Tibial nerve (tissue), 4 donors: ENCODE data around the gene HOXA3. TPM values are rescaled to one million over a fixed set of nuclear protein-coding genes. Genes with fewer than 3 reads are reported as not detected.

Experiments
- DNase-seq, 2 donors: peaks; one replicate each; pipeline ENCODE4 v3.0.0-alpha.2; 2019; ENCODE audit warnings: low spot score in 2 of 2
- H3K27ac ChIP-seq, 4 donors: fragments of 200-600 bp; sonication (generic) in 3 of 4; one replicate each; pipeline ENCODE4 v1.5.1; 2017 to 2019; ENCODE audit warnings: mild to moderate bottlenecking in 1 of 4
- H3K27me3 ChIP-seq, 2 donors: fragments of 200-600 bp; sonication (generic) in 1 of 2; one replicate each; pipeline versions ENCODE4 v1.5.1 to v1.6.0; 2017 to 2019
- H3K36me3 ChIP-seq, 3 donors: fragments of 200-600 bp; sonication (generic); one replicate each; pipeline ENCODE4 v1.5.1; 2018 to 2019
- H3K4me1 ChIP-seq, 4 donors: fragments of 200-600 bp; sonication (generic) in 3 of 4; one replicate each; pipeline ENCODE4 v1.5.1; 2017 to 2019
- H3K4me3 ChIP-seq, 4 donors: fragments of 200-600 bp; sonication (generic) in 3 of 4; one replicate each; pipeline ENCODE4 v1.5.1; 2017 to 2019; ENCODE audit warnings: mild to moderate bottlenecking in 1 of 4, moderate library complexity in 1 of 4
- H3K9me3 ChIP-seq, 4 donors: fragments of 200-600 bp; sonication (generic) in 3 of 4; one replicate each; pipeline ENCODE4 v1.5.1; 2017 to 2019
- CTCF ChIP-seq, 5 experiments: fragments of 200-600 bp in 3 of 5; fragments of 450-650 bp in 2 of 5; sonication (generic) in 3 of 5; IDR thresholded peaks; one replicate each; pipeline ENCODE4 v1.5.1; 2016 to 2019; ENCODE audit warnings: antibody characterized with exemption in 5 of 5, mild to moderate bottlenecking in 3 of 5, moderate library complexity in 2 of 5
- EP300 ChIP-seq, 2 donors: sonication (generic); formaldehyde crosslinking; IDR thresholded peaks; one replicate each; pipeline ENCODE4 v1.6.1; 2017; ENCODE audit warnings: antibody characterized with exemption in 2 of 2, mild to moderate bottlenecking in 1 of 2
- POLR2A ChIP-seq, 2 donors: fragments of 450-650 bp; IDR thresholded peaks; one replicate each; pipeline ENCODE4 v1.6.1; 2017; ENCODE audit warnings: antibody characterized with exemption in 2 of 2, mild to moderate bottlenecking in 2 of 2, moderate library complexity in 2 of 2
- WGBS, 2 donors: methylation state at CpG; one replicate each; pipeline ENCODE4 v1.1.5; 2018; 5-methylcytosine and 5-hydroxymethylcytosine counted together
- total RNA-seq, 4 donors: library from RNA; depleted of rRNA; stranded (reverse); fragments of >200 nt; gene quantifications; one replicate each; pipeline ENCODE4 v1.1.0, GENCODE V29; 2016

Gene HOXA3
- total RNA-seq, 4 donors from 2014 or later = 7.0 to 18.8 (median 8.7) TPM

- Histone ChIP-seq H3K27ac (peak overlapping the region in 2 of 4 donors; percentile 6 to 77), H3K4me1 (peaks cover 0 to 56% (median 5%) of the 10 kb centered on the region in 4 donors), H3K9me3 (no peaks in the 10 kb centered on the region), H3K36me3 (peaks cover 0 to 9% (median 0%) of the 10 kb centered on the region in 3 donors), H3K27me3 (peaks cover 0 to 69% of the 10 kb centered on the region in 2 donors), H3K4me3 (no peak overlapping the region)
- WGBS, 2 donors = 84 to 86% methylated on average over 13 of the region's 13 CpGs
- no peak for DNase-seq
- TF ChIP-seq CTCF (IDR thresholded peaks at IDR 0.05) (no peak), EP300 (IDR thresholded peaks at IDR 0.05) (no peak), POLR2A (IDR thresholded peaks at IDR 0.05) (no peak)
Observed at GRCh38 chr7:27105301-27106031, 46.9 kb downstream of the HOXA3 start.

GRCh38 chr7:27104341-27105058, 47.9 kb downstream of the HOXA3 start:
- Histone ChIP-seq H3K27ac (peak overlapping the region in 3 of 4 donors; percentile 11 to 71 (median 42)), H3K36me3 (peaks cover 0 to 9% (median 0%) of the 10 kb centered on the region in 3 donors), H3K4me1 (peaks cover 0 to 50% (median 2%) of the 10 kb centered on the region in 4 donors), H3K27me3 (peaks cover 0 to 71% of the 10 kb centered on the region in 2 donors), H3K9me3 (no peaks in the 10 kb centered on the region), H3K4me3 (no peak overlapping the region)
- no peak for DNase-seq
- no peak for TF ChIP-seq POLR2A (IDR thresholded peaks at IDR 0.05)
- no peak for TF ChIP-seq CTCF (IDR thresholded peaks at IDR 0.05)
- TF ChIP-seq EP300 (IDR thresholded peaks at IDR 0.05) = no peak
- 62 to 64% methylated on average over 13 of the region's 13 CpGs for WGBS, 2 donors

DNA sequence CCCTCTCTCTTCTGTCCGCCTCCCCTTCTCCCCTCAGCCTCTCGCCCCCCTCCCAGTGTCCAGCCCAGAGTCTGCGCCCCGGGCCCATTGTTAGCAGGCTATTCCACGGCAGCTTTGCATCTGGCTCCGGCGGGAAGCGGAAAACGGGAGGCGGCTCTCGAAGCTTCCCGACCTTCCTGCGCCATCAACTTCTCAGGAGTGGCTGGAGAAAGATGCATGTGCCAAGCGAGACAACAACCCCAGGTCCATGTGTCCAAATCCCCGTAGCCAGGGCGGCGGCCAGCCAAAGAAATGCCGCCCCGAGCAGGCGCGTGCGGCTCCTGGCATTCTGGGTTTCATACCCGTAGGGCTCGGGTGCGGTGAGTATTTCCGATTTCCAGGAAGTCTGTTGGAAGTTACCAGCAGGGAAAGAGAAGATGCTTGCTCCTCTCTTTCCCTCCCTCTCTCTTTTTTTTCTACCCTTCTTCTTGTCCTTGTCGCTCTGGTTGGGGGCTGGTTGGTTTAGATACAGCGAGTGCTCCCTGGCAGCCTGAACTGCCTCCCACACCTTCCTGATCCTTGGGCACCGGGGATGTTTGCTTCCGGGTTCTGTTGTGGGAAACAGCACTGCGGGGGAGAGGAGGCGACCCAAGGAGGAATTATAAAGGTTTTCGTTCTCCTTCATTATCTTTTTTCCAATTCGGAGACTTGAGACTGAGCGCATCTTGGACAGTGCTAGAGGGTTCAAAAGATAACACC, 48.7 kb downstream of the HOXA3 start:
- H3K4me1 ChIP-seq = peaks cover 0 to 53% (median 2%) of the 10 kb centered on the region in 4 donors
- WGBS, 2 donors = 49 to 51% methylated on average over 35 of the region's 35 CpGs
- H3K36me3 ChIP-seq = peaks cover 0 to 9% (median 0%) of the 10 kb centered on the region in 3 donors
- H3K27me3 ChIP-seq = peaks cover 0 to 79% of the 10 kb centered on the region in 2 donors
- peak overlapping the region in 3 of 4 donors; percentile 11 to 71 (median 42) for H3K27ac ChIP-seq
- DNase-seq = no peak
- no peaks in the 10 kb centered on the region for H3K9me3 ChIP-seq
- no peak for TF ChIP-seq CTCF (IDR thresholded peaks at IDR 0.05)
- TF ChIP-seq EP300 (IDR thresholded peaks at IDR 0.05) = no peak
- H3K4me3 ChIP-seq = peak overlapping the region in 3 of 4 donors; percentile 10 to 28 (median 11)

GRCh38 chr7:27102581-27103442, 49.6 kb downstream of the HOXA3 start, which contains the start of gene HOXA2:
Gene HOXA2 (minus strand): TSS chr7:27102683. CDS start chr7:27102500, 183 bp downstream.
- H3K36me3 ChIP-seq = peaks cover 0 to under 1% (median 0%) of the 10 kb centered on the region in 3 donors
- H3K4me3 ChIP-seq = peak within 1 kb of the TSS; percentile 4 to 28 (median 15)
- 32 to 41% methylated on average over 29 of the region's 29 CpGs for WGBS, 2 donors
- H3K9me3 ChIP-seq = no peaks in the 10 kb centered on the region
- no peak for TF ChIP-seq EP300 (IDR thresholded peaks at IDR 0.05)
- no peak for TF ChIP-seq CTCF (IDR thresholded peaks at IDR 0.05)
- no peak for TF ChIP-seq POLR2A (IDR thresholded peaks at IDR 0.05)
- no peak for DNase-seq
- peaks cover 0 to 79% of the 10 kb centered on the region in 2 donors for H3K27me3 ChIP-seq
- peaks cover 0 to 57% (median 8%) of the 10 kb centered on the region in 4 donors for H3K4me1 ChIP-seq
- peak within 1 kb of the TSS in 3 of 4 donors; percentile 28 to 71 (median 67) for H3K27ac ChIP-seq
